ENCODE measurements around the gene LRBA. TPM values are rescaled to one million over a fixed set of nuclear protein-coding genes. Genes with fewer than 3 reads are reported as not detected.
A peak's percentile ranks its signal among the peaks of the same experiment; 100 is the strongest.

The LRBA gene
- total and polyA plus RNA-seq, 9 of the 15 experiments (the other 6 are each of a cell fraction or from before 2014, with no cell fraction given): 24.2 to 88.7 (median 59.7) TPM

DNA sequence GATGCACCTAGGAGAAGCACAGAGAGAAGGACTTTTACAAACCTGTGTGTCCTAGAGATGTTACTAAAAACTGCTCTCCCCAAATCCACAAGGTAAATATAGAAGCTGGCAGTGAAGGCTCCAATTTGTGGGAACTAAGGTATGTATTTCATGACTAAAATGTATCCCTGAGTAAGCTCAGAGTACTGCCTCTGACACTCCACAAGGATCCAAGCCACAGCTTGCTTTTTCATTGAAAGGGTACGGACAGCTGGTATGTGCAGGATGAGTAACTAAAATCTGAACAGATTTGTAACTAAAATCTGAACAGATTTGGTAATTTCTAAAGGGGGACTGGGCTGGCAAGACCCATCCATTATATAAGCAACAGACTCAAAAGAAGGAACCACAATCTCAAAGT, 749.3 kb downstream of the LRBA start:
- Histone ChIP-seq H3K27me3 (ENCODE audit: control insufficient read depth in 2 of 2, insufficient read depth in 2 of 2, low read length in 2 of 2) (no peaks in the 10 kb centered on the region), H4K20me1 (replicated peaks; ENCODE audit: control insufficient read depth, insufficient read depth, low read length) (no peaks in the 10 kb centered on the region), H3K9ac (ENCODE audit: insufficient read depth in 1 of 2, low read depth in 2 of 2, low read length in 2 of 2) (no peak overlapping the region), H3K36me3 (ENCODE audit: control insufficient read depth, insufficient read depth, low read length) (peaks cover 19% of the 10 kb centered on the region; the same call in 1 of the 3 replicates), H3K9me1 (ENCODE audit: control insufficient read depth, insufficient read depth, low read length) (no peaks in the 10 kb centered on the region), H3K27ac (ENCODE audit: extremely low read depth, low read depth, low read length) (no peak overlapping the region), H3K9me3 (replicated peaks; ENCODE audit: control insufficient read depth, insufficient read depth, low read depth, low read length) (no peaks in the 10 kb centered on the region), H3K4me3 (no peak overlapping the region), H3K4me1 (replicated peaks in 1 of 2; ENCODE audit: control insufficient read depth in 2 of 2, insufficient read depth in 2 of 2, low read length in 2 of 2) (no peaks in the 10 kb centered on the region; a peak in 1 of 5 replicates), H3K4me2 (ENCODE audit: insufficient read depth, low read length) (no peak overlapping the region), H3K79me2 (ENCODE audit: control insufficient read depth, insufficient read depth, low read length) (no peaks in the 10 kb centered on the region), H2AFZ (ENCODE audit: low read depth, low read length) (no peak overlapping the region)
- no peak for FAIRE-seq
- ATAC-seq: no peak
- in situ Hi-C loops (cut with MboI) (no loop called here), intact Hi-C loops (cut with micrococcal nuclease) (no loop called here)
- DNase-seq (ENCODE audit: extremely low read depth in 1 of 4, low spot score in 3 of 4): no peak
- 71% methylated on average over 1 of the region's 1 CpG for WGBS (ENCODE audit: insufficient coverage, low coverage, missing lambda C conversion rate)
- TF ChIP-seq ZNF239 (CRISPR knock-in tag; IDR thresholded peaks at IDR 0.05): no peak
- ChIA-PET CTCF (ENCODE audit: low intra/inter-chr PET ratio) (no interaction called here), POLR2A (no interaction called here)
- no TSS peak for BruUV-seq (replicated peaks)

DNA sequence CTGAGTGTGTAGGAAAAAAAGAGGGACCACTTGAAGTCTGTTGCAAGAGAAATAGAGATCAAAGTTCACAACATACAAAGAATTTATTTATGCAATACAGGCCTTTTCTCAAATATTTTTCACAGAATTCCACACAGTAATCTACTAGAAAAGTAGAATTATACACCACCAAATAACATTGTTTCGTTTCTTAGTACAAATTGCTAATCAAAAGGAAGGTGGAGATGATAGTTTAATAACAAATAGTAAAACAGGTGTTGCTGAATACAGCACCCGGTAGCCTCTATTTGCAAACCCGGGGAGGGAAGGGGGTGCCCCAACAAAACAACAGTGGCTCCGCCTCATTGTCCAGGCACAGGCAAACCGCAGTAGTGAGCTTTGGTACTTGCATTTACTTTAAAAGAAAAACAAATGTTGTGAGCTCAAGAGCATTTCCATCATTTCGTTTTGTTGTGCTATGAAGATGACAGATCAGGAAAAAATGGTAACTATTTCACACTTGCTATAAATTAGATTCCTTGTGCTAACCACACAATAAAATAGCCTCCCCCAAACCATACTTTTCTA, 750.4 kb downstream of the LRBA start:
- ChIA-PET CTCF (ENCODE audit: low intra/inter-chr PET ratio) (no interaction called here), POLR2A (interaction anchor here (0.7 kb wide), 1 partner anchor 48 kb away, joined by 3 read pairs; no protein-coding TSS in a partner anchor)
- FAIRE-seq (no peak), DNase-seq (ENCODE audit: extremely low read depth in 1 of 4, low spot score in 3 of 4) (no peak), ATAC-seq (no peak)
- Histone ChIP-seq H3K4me2 (ENCODE audit: insufficient read depth, low read length) (no peak overlapping the region), H3K4me3 (no peak overlapping the region), H3K79me2 (ENCODE audit: control insufficient read depth, insufficient read depth, low read length) (no peaks in the 10 kb centered on the region), H2AFZ (ENCODE audit: low read depth, low read length) (no peak overlapping the region), H3K27me3 (ENCODE audit: control insufficient read depth in 2 of 2, insufficient read depth in 2 of 2, low read length in 2 of 2) (no peaks in the 10 kb centered on the region), H3K9me3 (replicated peaks; ENCODE audit: control insufficient read depth, insufficient read depth, low read depth, low read length) (no peaks in the 10 kb centered on the region), H3K9me1 (ENCODE audit: control insufficient read depth, insufficient read depth, low read length) (no peaks in the 10 kb centered on the region), H3K36me3 (ENCODE audit: control insufficient read depth, insufficient read depth, low read length) (peaks cover 13% of the 10 kb centered on the region; the same call in 1 of the 3 replicates), H4K20me1 (replicated peaks; ENCODE audit: control insufficient read depth, insufficient read depth, low read length) (no peaks in the 10 kb centered on the region), H3K4me1 (replicated peaks in 1 of 2; ENCODE audit: control insufficient read depth in 2 of 2, insufficient read depth in 2 of 2, low read length in 2 of 2) (no peaks in the 10 kb centered on the region), H3K27ac (ENCODE audit: extremely low read depth, low read depth, low read length) (no peak overlapping the region), H3K9ac (ENCODE audit: insufficient read depth in 1 of 2, low read depth in 2 of 2, low read length in 2 of 2) (no peak overlapping the region)
- intact Hi-C loops (cut with micrococcal nuclease): no loop called here
- BruUV-seq (replicated peaks): TSS peak; percentile 45
- 66% methylated on average over 6 of the region's 6 CpGs for WGBS (ENCODE audit: insufficient coverage, low coverage, missing lambda C conversion rate)
- in situ Hi-C loops (cut with MboI): no loop called here
- TF ChIP-seq HEY1 (CRISPR knock-in tag; IDR thresholded peaks at IDR 0.05; ENCODE audit: borderline replicate concordance): no peak
- TF ChIP-seq, protein P1, sequence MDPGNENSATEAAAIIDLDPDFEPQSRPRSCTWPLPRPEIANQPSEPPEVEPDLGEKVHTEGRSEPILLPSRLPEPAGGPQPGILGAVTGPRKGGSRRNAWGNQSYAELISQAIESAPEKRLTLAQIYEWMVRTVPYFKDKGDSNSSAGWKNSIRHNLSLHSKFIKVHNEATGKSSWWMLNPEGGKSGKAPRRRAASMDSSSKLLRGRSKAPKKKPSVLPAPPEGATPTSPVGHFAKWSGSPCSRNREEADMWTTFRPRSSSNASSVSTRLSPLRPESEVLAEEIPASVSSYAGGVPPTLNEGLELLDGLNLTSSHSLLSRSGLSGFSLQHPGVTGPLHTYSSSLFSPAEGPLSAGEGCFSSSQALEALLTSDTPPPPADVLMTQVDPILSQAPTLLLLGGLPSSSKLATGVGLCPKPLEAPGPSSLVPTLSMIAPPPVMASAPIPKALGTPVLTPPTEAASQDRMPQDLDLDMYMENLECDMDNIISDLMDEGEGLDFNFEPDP (CRISPR knock-in tag; IDR thresholded peaks at IDR 0.05): no peak
- no peak for TF ChIP-seq GATA2 (CRISPR knock-in tag; IDR thresholded peaks at IDR 0.05)
- no peak for TF ChIP-seq E2F8 (IDR thresholded peaks at IDR 0.05; ENCODE audit: low read depth, partially characterized antibody)
- TF ChIP-seq ZBTB7A (IDR thresholded peaks at IDR 0.05; ENCODE audit: borderline replicate concordance, control insufficient read depth, low read depth, low read length): no peak
- TF ChIP-seq ZMIZ1 (IDR thresholded peaks at IDR 0.05; ENCODE audit: low read depth in 2 of 2, low read length in 2 of 2): no peak

Measured in K562 (cell line).